ENCODE measurements around the gene DUOXA1.
"Not testable (repeated sequence)": the region's sequence is repeated elsewhere in the genome, so short reads cannot be mapped to it uniquely, and the experiment has no call there.

The DUOXA1 gene

DNA sequence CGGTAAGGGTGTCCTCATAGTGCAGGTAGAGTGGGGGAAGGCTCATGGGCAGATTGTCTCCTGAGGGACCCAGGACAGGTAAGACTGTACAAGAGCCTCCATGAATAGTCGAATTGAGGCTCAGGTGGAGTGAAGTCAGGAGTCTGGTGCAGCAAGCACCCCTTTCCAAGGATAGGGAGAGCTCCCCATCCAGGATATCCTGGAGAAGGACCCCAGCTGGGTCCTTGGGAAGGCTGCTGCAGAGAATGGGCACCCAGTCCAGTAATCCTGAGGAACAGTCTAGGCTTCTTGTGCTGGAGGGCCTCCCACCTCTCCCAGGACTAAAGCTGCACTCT, 15.0 kb downstream of the DUOXA1 start:
- FAIRE-seq, result no peak
- DNase-seq (ENCODE audit: insufficient read length, low spot score), result no peak

DNA sequence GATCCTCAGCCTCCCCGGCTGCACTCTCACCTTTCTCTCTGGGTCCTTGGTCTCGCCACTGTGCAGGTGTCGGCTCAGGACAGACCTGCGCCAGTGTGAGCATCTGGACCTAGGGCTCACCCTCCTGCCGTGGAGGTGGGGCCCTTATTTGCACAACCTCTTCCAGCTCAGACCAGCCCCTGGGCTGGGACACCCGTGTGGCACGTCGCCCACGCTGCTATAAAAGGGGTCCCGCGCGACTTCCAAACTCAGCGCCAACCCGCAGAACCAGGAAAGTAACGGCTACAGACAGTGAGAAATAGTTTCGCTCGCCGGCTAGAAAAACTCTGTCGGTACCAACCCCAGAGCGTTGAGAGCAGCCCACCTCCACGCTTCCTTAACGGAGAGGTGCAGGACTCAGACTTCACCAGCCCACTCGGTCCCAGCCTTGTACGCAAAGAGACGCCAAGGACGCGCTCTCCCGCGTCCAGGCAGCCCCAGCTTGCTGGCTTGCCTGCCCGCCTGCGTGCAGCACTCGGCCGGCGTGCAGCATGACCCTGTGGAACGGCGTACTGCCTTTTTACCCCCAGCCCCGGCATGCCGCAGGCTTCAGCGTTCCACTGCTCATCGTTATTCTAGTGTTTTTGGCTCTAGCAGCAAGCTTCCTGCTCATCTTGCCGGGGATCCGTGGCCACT, 15.5 kb downstream of the DUOXA1 start, which contains the start of the genes DUOX2 and DUOXA2:
TSS of gene DUOX2 (minus strand) at position 97 of the 675 bp plus-strand sequence. CDS start 761 bp downstream, outside the sequence.
TSS of gene DUOXA2 (plus strand) at position 251 of the 675 bp plus-strand sequence. CDS start at position 531, 280 bp downstream.
- no peak for FAIRE-seq
- DNase-seq (ENCODE audit: insufficient read length, low spot score), result no peak

DNA sequence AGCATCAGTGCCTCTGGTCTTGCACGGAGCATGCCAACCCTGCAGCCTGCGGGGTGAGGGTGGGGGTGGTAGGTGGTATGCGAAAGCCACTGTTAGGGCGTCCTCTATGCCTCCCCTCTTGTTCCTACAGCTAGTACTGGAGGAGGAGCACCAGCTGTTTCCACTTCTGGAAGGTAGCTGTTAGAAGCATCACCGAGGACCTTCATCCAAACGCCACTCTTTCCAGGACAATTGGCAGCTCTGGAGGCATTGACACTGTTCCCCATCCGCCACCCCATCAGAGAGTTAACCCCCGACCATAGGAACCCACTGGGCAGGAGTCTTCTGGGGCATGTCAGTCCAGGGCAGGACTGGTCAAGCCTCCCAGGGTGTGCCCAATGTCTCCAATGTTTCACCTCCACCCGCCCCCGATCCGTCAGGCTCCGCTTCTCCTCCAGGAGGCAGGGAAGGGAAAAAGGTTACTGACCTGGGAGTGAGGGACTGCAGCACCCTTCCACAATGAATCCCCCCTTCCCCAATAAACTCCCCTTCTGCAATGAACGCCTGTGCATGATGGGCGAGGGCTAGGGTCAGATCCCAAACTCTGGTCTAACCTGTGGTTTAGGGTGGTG, 16.2 kb downstream of the DUOXA1 start:
- DNase-seq (ENCODE audit: insufficient read length, low spot score) (no peak), FAIRE-seq (no peak)

DNA sequence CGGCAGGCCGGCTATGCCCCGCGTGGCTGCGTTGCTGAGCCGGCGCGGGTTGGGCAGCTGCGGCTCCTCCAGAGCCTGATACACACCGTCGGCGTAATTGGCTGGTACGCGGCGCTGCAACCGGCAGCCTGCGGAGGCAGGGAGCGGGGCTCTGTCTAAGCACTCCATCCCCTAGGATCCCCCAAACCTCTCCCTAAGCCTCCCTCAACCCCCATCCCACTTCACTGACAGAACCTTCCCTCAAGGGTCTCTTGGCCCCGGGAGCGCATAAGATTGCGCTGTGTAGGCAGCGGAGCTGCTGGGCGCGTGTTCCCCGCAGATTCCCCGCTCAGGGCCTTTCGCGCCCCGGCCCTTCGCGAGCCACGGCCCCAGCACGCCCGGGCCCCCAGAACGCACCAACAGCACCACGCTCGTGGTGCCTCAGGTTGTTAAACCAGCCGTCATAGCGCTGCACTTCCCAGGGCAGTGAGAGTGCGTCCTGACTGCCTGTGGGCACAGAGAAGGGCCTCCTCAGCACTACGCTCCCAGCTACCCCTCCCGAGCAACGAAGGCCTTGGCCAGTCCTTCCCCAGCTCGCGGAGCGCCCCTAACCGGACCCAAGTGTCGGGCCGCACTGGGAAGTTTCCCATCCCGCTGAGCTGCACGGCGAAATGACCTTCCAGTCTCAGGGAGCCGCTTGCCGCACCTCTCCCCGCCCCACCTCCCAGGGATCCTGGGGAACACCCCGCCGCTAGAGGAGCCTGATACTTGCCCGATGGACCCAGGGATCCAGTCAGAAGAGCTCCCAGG, 16.9 kb downstream of the DUOXA1 start:
- DNase-seq (ENCODE audit: insufficient read length, low spot score) (no peak), FAIRE-seq (no peak)

DNA sequence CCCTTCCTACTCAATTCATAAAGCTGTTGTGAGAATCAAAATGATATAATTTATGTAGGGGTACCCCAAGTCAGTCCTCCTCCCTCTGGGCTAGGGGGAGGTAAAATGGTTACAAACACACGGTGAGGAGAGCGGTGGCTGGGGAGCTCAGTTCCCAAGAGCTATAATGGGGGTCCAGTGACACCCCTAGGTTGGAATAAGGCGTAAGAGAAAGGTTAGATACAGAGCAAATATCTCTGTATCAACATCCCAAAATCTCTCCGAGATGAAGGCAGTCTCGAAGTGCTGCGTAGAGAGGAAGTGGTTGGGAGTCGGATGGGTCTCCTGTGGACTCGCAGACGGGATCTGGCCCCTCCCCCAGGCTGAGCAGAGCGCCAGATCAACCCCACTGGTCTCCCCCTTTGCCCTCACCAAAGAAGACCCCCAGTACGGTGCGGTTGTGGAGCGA, 17.5 kb downstream of the DUOXA1 start:
- FAIRE-seq (no peak), DNase-seq (ENCODE audit: insufficient read length, low spot score) (no peak)

DNA sequence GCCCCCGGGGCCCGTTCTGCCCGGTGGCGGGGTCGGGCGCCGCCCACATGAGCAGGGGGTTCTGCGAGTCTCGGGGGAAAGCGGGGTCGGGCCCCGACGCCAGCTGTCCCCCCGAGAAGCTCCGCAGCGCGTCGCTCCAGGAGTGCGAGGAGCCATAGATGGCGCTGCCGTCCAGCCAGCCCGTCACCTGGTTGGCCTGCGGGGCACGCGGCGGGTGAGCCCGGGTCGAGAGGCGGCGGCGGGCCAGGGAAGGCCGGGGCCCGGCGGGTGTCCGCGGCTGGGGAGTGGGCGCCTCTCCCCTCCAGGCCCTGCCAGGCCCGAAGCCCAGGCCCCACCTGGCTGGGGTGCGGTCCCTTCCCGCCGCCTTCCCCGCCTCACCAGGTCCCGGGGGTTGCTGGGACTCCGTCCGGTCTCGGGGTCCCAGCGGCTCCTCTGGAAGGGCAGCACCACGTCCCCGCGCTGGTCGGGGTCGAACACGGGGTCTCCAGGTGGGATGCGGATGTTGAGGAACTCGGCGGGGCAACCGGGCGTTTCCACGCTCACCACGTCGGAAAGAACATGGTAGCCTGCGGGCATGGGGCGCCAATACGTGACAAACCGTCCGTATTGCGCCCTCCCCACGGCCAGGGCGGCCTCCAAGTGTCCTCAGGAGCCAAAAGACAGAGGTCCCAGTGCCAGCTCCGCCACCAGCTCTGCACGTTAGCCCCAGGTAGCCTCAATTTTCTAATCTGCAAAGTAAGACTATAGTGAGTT, 18.1 kb downstream of the DUOXA1 start:
- DNase-seq (ENCODE audit: insufficient read length, low spot score) (no peak), FAIRE-seq (no peak)

DNA sequence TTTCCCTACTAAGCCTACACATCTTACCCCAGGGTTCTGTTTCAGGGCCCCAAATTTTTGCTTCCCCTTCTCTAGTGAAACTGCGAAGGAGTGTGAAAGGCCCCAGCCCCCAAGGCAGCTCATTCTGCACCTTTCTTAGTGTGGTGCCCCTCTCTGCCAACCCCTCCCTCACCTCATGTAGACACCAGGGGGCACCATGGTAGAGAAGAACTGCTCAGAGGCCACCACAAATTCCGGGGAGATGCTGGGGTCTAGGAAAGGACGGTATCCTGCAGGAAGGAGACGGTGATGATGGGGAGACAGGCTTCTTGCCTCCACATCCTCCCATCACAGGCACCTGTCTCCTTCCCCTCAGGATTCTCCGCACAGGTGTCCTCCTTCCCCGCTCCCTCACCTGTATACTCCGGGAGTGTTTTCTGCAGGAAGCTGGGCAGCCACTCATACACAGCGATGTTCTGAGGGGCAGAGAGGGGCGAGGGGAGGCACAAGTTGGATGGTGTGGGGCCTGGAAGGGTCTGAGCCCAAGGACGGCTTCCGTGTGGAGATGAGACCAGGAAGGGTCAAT, 19.3 kb downstream of the DUOXA1 start:
- FAIRE-seq, result no peak
- no peak for DNase-seq (ENCODE audit: insufficient read length, low spot score)

DNA sequence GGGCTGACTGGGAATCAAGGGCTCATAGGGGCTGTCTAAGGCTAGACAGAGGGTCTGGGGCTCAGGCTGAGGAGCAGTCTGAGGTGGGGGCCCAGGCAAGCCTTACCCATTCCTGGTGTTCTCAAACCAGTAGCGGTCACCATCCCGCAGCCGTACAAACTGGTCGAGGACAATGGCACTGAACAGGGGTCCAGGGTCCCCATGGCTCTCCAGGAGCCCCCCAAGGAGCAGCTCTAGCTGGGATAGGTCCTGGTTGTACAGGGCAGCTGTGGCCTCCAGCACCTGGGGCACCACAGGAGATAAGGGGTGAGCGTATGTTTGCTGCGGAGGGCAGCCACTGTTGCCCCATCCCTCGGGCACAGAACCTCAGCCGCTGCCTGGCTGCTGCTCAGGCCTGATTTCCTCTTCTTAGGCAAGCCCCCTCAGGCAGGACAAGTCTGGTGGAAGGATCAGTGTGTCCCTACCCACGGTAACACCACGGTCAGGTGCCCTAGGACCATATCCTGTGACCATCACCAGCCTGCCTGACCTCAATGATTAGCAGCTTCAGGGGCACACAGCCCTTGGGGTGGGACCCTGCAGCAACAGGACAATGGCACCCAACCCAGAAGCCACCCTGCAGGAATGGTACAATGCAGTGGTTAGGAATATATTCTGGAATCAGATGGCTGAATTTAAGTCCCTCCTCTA, 21.6 kb downstream of the DUOXA1 start:
- FAIRE-seq (no peak), DNase-seq (ENCODE audit: insufficient read length, low spot score) (no peak)

DNA sequence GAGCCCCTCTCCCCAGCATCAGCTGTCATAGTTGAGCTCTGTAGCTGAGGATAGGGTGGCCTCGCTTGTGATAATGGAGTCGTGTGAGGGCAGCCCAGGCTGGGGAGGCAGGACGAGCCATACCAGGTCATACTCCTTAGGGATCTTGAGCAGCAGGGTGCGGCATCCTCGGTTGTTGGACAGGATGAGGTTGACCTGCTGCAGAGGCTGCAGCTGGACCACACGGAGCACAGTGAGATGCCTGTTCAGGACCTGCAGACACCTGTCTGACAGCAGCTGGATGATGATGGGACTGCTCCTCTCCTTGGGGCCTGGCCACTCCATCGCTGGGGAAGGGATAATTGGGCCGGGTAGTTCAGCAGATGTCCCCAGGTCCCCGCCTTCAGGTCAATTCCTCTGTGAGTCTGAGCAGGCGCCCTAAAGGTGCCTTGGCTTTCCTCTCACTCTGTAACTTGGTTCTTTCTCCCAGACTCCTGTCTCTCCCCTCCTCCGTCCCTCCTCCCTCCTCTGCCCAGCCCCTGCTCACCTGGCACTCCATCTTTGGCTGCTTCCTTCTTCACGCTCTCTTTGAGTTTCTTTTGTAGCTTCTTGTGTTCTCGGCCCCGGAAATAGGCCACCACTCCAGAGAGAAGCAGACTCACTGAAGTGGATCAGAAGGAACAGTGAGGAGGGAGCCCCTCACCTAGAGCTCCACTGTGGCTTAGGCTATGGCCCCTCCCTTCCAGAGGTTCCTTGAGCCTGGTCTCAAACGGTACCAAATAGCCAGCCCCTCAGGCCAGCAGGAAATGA, 23.5 kb downstream of the DUOXA1 start:
- DNase-seq (ENCODE audit: insufficient read length, low spot score), result no peak
- no peak for FAIRE-seq

DNA sequence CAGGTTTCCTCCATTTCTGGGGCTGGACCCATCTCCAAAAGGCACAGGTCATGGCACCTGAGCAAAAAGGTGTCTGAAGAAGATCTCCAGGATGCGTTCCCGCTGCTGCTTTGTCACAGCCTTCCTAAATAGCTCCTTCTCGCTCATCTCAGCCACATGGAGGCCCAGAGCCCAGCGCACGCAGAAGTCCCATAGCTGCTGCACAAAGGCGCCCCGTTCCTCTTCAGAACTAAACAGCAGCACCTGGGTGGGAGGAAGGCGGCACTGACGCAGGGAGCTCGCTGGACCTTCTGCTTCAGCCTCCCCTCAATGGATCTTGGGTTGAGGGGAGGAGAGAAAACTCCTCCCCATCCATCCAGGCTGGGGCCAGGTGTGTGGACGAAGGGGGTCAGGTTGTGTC, 24.1 kb downstream of the DUOXA1 start:
- DNase-seq (ENCODE audit: insufficient read length, low spot score), result no peak
- no peak for FAIRE-seq

DNA sequence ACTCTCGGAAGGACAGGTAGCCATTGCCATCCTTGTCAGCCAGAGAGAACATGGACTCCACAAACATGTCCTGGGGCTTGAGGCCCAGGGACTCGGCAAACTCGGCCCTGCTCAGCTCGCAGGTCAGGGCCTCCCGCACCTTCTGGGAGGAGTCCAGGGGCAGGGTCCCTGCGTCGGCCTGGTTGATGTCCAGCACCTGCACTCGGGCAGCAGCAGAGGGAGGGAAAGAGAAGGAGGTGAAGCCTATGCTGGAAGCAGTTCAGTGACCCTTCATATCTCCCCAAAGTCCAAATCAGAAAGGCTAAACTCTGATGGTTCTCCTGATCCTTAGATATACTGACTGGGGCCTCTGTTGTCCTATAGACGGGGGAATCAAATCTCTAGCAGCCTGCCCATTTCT, 25.5 kb downstream of the DUOXA1 start:
- DNase-seq (ENCODE audit: insufficient read length, low spot score); FAIRE-seq: not testable (repeated sequence)

DNA sequence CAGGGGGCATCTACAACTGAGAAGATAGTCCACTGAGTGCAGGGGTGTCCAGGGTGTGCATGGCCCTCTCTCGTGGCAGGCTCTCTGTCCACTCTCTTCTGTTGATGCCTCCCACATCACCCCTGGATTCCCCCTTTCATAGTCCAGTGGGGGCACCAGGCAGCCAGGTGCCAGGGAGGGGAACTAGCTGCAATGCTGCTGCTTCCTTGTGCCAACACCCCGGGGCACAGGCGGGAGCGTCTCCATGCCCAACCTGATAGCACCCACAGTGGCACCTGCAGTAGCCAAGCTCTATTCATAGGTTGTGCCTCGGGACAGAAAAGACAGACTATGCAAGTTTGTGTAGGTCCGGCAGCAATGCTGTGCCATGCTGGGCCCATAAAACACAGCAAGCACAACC, 27.5 kb downstream of the DUOXA1 start:
- DNase-seq (ENCODE audit: insufficient read length, low spot score), result no peak
- FAIRE-seq, result no peak

DNA sequence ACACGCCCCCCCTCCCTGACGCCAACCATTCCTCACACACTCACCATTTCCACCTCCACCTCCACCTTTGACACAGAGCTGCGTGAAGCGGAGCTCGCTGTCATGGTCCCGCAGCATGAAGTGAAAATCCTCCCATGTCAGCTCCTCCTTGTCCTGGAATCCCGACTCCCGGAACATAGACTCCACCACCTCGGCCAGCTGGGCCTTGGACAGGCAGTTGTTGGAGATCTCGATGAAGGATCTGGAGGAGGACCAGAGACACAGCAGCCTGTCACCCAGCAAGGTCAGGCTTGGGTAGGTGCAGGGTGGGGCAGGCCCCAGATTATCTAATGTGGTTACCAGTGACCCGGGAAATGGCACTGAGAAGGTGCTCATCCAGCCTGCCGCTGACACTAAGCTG, 27.9 kb downstream of the DUOXA1 start:
- FAIRE-seq (no peak), DNase-seq (ENCODE audit: insufficient read length, low spot score) (no peak)

DNA sequence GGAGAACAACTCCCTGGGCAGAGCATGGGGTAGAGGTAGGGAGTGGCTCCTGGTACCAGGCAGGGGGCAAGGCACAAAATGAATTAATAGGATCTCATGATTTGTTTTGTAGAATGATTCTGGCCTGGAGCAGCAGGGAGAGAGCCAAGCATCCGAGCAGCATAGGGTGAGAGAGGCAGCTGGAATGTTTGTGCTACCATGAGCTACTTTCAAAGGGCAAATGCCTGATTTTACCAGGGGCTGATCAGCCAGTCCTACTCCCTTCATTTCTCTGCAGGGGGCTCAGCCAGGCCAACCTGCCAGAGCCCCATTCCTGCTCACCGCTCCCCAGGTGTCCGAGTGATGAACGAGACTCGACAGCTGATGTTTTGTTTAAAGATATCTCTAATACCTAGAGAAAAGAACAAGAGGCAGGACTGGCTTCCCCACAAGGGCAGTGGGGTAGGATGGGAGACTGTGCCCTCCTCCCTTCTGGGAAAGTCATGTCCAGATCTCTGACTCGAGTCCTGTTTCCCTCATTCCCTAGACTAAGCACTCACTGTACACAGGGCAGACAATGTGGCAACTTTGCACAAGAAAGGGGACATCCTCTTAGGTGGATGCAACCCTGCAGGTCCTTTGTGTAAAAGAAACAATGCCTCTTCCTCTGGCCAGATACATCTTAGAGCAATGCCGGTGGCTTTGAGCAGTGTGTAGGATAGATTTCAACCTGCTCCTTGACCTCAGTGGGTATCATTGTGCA, 28.6 kb downstream of the DUOXA1 start:
- DNase-seq (ENCODE audit: insufficient read length, low spot score) (no peak), FAIRE-seq (no peak)

DNA sequence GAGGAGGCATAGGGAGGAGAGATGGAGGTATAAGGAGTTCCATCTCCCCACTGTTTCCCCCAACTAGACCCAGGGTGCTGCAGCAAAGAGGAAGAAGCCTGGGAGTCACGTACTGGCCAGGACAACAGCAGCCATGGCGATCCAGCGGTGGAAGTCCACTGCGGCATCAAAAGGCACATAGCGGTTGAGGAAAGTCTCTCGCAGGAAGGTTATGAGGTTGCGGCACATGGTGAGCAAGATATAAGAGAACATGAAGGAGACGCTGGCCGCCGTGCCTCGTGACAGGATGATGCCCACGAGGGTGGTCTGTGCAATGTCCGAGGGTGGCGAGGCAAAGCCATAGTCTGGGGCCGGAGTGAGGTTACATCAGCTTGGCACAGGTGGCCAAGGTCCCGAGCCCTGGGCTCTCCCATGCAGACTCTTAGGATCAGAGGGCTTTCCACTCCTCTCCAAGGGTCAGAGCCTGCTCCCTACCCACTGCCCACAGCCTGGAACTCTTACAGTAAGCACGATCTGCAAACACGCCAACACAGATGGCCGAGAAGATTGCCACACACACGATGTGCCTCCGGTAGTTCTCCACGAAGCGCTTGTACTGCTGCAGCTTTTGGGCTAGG, 30.0 kb downstream of the DUOXA1 start:
- DNase-seq (ENCODE audit: insufficient read length, low spot score) (no peak), FAIRE-seq (no peak)

DNA sequence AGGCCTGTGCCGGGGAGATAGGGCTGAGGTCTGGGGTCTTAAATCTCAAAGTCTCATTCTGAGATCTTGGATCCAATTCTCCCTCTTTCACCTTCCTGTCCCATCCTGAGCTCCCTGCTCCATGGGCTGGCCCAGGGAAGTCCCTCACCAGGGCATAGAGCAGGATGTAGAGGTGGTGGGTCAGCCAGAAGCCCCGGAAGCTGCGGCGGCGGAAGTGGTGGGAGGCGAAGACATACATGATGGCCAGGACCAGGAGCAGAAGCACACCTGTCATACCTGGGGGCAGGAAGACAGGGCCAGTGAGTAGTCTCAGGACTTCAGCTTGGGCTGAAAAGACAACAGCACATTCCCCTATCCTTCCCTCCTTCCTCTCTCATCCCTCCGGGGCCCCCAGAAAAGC, 32.2 kb downstream of the DUOXA1 start:
- FAIRE-seq (no peak), DNase-seq (ENCODE audit: insufficient read length, low spot score) (no peak)

DNA sequence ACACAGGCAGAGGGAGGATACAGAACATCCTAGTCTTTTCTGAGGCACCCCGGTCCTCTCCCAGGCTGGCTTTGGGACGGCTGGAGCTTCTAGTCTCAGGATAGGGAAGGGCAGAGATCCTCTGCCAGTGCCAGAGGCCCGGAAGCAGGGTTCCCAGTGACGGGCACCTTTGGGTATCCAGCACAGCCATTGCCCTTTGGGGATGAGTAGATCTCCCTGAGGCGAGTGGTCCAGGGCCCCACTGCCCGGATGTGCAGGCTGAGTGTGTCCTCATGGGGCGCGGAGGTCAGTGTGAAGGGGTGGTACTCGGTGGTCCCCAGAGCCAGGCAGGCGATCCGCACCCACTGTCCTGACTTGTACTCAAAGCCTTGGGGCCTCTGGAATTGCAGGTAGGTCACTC, 34.0 kb downstream of the DUOXA1 start:
- DNase-seq (ENCODE audit: insufficient read length, low spot score) (no peak), FAIRE-seq (no peak)

DNA sequence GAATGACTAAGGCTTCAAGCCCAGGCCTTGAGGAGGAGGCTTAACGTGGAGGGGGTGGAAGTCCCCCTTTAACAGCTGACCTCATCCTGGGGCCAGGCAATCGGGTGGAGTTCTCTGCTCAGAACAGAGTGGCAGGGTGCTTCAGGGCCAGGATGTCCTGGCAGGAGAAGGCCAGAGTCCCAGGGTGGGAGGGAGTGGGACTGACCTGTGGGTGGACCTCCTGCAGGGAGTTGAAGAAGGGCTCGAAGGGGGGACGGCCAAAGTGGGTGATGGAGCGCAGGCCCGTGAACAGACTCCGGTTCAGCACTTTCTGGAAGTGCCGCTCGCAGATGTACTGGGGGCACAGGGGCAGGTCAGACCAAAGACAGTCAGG, 35.3 kb downstream of the DUOXA1 start:
- DNase-seq (ENCODE audit: insufficient read length, low spot score) (no peak), FAIRE-seq (no peak)

Data from GM19239 (cell line).